DOHH2 (cell line): Measurements from ENCODE around the gene ENPP7.

ENCODE experiments used
- H3F3A ChIP-seq: fragments of 200-600 bp; sonication (generic), shearing (Covaris generic); 2 replicates; pipeline ENCODE4 v1.6.0; 2016; ENCODE audit warnings: antibody characterized with exemption, mild to moderate bottlenecking; ENCODE audit not compliant: control insufficient read depth, insufficient read depth
- H3K27ac ChIP-seq: fragments of 200-600 bp; sonication (generic); 2 replicates; pipeline ENCODE4 v1.5.1; 2014; ENCODE audit warnings: low read depth, mild to moderate bottlenecking, low read length, moderate library complexity
- H3K27me3 ChIP-seq: fragments of 200-600 bp; sonication (generic); 2 replicates; pipeline ENCODE4 v1.6.1; 2014; ENCODE audit warnings: mild to moderate bottlenecking, low read length, mixed read lengths; ENCODE audit not compliant: control insufficient read depth
- H3K36me3 ChIP-seq: fragments of 200-600 bp; sonication (generic); 2 replicates; pipeline ENCODE4 v1.6.1; 2014; ENCODE audit warnings: mild to moderate bottlenecking, low read length, moderate library complexity, mixed read lengths; ENCODE audit not compliant: control insufficient read depth
- H3K4me1 ChIP-seq: fragments of 200-600 bp; sonication (generic); 2 replicates; pipeline ENCODE4 v1.6.1; 2014; ENCODE audit warnings: mild to moderate bottlenecking, low read length, mixed read lengths; ENCODE audit not compliant: control insufficient read depth
- H3K4me2 ChIP-seq: fragments of 200-600 bp; sonication (generic); 2 replicates; pipeline ENCODE4 v1.6.0; 2014; ENCODE audit warnings: mild to moderate bottlenecking, low read length, moderate library complexity
- H3K4me3 ChIP-seq: fragments of 200-600 bp; sonication (generic); 2 replicates; pipeline ENCODE4 v1.5.1; 2014; ENCODE audit warnings: mild to moderate bottlenecking, low read length, mixed read lengths
- H3K79me2 ChIP-seq: fragments of 200-600 bp; sonication (generic); 2 replicates; pipeline ENCODE4 v1.6.1; 2014; ENCODE audit warnings: mild to moderate bottlenecking, low read length, mixed read lengths; ENCODE audit not compliant: control insufficient read depth
- H3K9me2 ChIP-seq: fragments of 200-600 bp; sonication (generic); replicated peaks from 2 replicates; pipeline ENCODE4 v1.6.1; 2014; ENCODE audit warnings: mild to moderate bottlenecking, low read length, mixed read lengths; ENCODE audit not compliant: control insufficient read depth
- H3K9me3 ChIP-seq: fragments of 200-600 bp; sonication (generic); 2 replicates; pipeline ENCODE4 v1.6.1; 2014; ENCODE audit warnings: antibody characterized with exemption, low read length, mixed read lengths; ENCODE audit not compliant: control insufficient read depth, insufficient read depth
- H4K20me1 ChIP-seq: fragments of 200-600 bp; sonication (generic); 2 replicates; pipeline ENCODE4 v1.6.0; 2014; ENCODE audit warnings: low read depth, mild to moderate bottlenecking, antibody characterized with exemption, low read length, moderate library complexity; ENCODE audit not compliant: control insufficient read depth, insufficient read depth
- EZH2phosphoT487 ChIP-seq: fragments of 200-600 bp; sonication (generic); IDR thresholded peaks from 2 replicates; pipeline ENCODE4 v1.6.1; 2017; ENCODE audit warnings: borderline replicate concordance, mild to moderate bottlenecking, antibody characterized with exemption, low read length, moderate library complexity, mixed read lengths
- TF ChIP-seq, protein P1 (sequence below): fragments of 200-600 bp; sonication (generic); IDR thresholded peaks from one replicate; pipeline ENCODE4 v1.5.1; 2014; ENCODE audit warnings: antibody characterized with exemption, mild to moderate bottlenecking, low read depth, low read length; ENCODE audit not compliant: poor library complexity, severe bottlenecking

ENPP7 gene

DNA sequence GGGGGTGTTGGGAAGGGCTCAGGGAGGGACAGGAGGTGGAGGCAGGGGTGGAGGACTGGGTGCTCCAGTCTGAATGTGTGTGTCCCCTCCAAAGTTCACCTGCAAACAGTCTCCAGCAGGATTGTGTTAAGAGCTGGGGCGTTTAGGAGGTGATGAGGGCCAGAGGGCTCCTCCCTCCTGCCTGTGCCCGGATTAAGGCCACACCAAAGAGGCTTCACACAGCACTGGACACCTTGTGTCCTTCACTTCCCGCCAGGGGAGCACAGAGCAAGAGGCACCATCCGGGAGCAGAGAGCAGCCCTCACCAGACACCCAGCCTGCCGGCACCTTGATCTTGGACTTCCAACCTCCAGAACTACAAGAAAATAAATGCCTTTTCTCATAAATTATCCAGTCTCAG is 30.2 kb upstream of the ENPP7 start:
- Histone ChIP-seq H3K9me2 (no peaks in the 10 kb centered on the region), H3K27ac (no peak overlapping the region), H3K79me2 (no peaks in the 10 kb centered on the region), H3K4me3 (no peak overlapping the region), H3F3A (no peaks in the 10 kb centered on the region), H3K4me2 (no peak overlapping the region), H3K4me1 (no peaks in the 10 kb centered on the region), H4K20me1 (no peaks in the 10 kb centered on the region), H3K27me3 (peaks cover 8% of the 10 kb centered on the region), H3K36me3 (no peaks in the 10 kb centered on the region), H3K9me3 (no peaks in the 10 kb centered on the region)
- TF ChIP-seq, protein P1, sequence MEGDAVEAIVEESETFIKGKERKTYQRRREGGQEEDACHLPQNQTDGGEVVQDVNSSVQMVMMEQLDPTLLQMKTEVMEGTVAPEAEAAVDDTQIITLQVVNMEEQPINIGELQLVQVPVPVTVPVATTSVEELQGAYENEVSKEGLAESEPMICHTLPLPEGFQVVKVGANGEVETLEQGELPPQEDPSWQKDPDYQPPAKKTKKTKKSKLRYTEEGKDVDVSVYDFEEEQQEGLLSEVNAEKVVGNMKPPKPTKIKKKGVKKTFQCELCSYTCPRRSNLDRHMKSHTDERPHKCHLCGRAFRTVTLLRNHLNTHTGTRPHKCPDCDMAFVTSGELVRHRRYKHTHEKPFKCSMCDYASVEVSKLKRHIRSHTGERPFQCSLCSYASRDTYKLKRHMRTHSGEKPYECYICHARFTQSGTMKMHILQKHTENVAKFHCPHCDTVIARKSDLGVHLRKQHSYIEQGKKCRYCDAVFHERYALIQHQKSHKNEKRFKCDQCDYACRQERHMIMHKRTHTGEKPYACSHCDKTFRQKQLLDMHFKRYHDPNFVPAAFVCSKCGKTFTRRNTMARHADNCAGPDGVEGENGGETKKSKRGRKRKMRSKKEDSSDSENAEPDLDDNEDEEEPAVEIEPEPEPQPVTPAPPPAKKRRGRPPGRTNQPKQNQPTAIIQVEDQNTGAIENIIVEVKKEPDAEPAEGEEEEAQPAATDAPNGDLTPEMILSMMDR, result no peak
- TF ChIP-seq EZH2phosphoT487, result no peak

DNA sequence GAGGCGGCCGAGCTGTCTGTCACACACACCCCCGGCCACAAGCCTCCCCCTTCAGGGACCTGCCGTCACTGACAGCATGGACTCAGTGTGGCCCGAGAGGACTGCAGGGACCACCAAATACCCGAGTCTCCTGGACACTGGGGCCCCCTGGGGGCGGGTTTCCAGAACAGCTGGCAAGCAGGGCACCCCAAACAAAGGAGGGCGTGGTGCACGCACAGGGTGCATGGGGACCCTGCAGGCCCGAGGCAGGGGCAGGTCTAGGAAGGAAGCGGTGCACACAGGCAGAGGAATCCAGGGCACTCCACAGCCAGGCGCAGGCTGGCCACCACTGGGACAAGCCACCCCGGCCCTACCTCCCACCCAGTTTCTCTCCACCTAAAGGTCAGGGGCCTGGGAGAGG is 28.7 kb upstream of the ENPP7 start:
- H3K4me3 ChIP-seq, result no peak overlapping the region
- peaks cover 8% of the 10 kb centered on the region for H3K27me3 ChIP-seq
- TF ChIP-seq EZH2phosphoT487, result no peak
- TF ChIP-seq, protein P1, result no peak
- H3K4me1 ChIP-seq, result no peaks in the 10 kb centered on the region
- H3K9me3 ChIP-seq, result no peaks in the 10 kb centered on the region
- H4K20me1 ChIP-seq, result no peaks in the 10 kb centered on the region
- H3K4me2 ChIP-seq, result no peak overlapping the region
- H3K9me2 ChIP-seq, result no peaks in the 10 kb centered on the region
- H3K36me3 ChIP-seq, result no peaks in the 10 kb centered on the region
- no peaks in the 10 kb centered on the region for H3F3A ChIP-seq
- H3K79me2 ChIP-seq, result no peaks in the 10 kb centered on the region
- H3K27ac ChIP-seq, result no peak overlapping the region

DNA sequence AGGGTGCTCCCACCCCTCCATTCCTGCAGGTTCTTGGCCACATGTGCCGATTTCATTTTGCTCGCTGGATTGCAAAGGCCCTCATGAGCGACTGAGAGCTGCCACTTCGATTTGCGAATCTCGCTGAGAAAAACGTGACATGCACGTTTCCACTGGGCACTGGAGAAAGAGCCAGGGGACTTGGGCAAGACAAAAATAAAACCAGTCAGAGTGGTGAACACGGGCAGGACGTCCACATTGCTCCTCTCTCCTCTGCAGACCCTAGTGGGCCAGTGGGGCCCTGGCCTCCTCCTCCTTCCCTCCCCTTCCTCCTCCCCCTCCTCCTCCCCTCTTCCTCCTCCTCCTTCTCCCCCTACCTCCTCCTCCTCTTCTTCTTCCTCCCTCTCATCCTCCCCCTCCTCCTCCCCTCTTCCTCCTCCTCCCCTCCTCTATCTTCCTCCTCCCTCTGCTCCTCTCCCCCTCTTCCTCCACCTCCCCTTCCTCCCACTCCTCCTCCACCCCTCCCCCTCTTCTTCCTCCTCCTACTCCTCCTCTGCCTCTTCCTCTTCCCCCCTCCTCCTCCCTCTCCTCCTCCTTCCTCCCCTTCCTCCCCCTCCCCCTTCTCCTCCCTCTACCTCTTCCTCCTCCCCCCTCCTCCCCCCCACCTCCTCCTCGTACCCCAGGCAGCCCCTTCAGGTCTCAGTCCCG is 28.1 kb upstream of the ENPP7 start:
- no peaks in the 10 kb centered on the region for H3K9me2 ChIP-seq
- H3K36me3 ChIP-seq, result no peaks in the 10 kb centered on the region
- H3K79me2 ChIP-seq, result no peaks in the 10 kb centered on the region
- no peaks in the 10 kb centered on the region for H3K9me3 ChIP-seq
- no peak overlapping the region for H3K4me3 ChIP-seq
- peaks cover 2% of the 10 kb centered on the region; the same call in 1 of the 2 replicates for H3K27me3 ChIP-seq
- H4K20me1 ChIP-seq, result no peaks in the 10 kb centered on the region
- no peak overlapping the region for H3K27ac ChIP-seq
- TF ChIP-seq EZH2phosphoT487, result no peak
- TF ChIP-seq, protein P1, result no peak
- H3F3A ChIP-seq, result no peaks in the 10 kb centered on the region
- H3K4me1 ChIP-seq, result no peaks in the 10 kb centered on the region
- no peak overlapping the region for H3K4me2 ChIP-seq
